NCI-H2029 treated with DMSO at 0.1 percent for 48 hours (cell line): ENCODE data around the gene BLTP3A.
"Not testable (repeated sequence)": the region's sequence is repeated elsewhere in the genome, so short reads cannot be mapped to it uniquely, and the experiment has no call there.

Experiments used
- DNase-seq: peaks from one replicate; lab custom pipeline; 2025; lab: John Stamatoyannopoulos, UW

Gene BLTP3A

DNA sequence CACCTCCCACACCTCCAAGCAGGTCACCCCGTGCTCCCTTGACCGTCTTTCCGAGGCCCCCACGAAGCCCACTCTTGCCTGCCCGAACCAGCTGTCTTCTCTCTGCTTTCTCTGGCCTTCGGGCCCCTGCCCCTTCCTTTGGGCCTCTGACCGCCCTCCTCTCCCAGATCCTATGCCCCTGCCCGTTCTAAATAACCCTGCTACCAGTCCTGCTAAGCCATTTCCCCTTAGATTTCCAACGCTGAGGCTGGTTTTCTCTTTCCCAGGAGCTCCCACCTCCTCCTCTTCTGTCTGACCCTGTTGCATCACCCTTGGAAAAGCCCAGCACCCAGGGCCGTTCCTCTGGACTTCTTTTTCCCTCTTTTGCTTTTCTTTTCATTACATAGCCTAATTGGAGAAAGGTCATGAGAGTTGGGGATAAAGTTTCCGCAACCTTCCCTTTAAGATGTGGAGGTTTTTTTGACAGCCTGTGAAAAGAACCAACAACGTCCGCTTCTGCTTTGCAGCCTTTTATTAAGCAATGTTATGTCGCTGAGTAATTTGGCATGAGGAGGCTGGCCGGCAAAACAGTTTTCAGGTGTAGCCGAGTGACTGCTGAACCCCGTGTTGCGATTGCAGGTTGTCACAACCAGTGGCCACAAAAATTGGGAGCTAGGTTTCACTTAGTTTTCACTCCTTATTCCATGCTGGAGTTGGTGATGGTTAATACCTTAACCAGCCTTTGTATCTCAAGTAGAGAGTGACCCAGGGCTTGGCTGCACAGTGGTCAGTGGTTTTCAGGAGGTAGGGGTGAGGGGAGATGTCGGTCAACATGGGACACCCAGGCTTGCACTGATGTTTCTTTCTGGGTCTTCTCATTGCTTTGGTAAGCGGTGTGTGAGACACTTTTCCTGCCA is 970 bp downstream of the BLTP3A start:
- DNase-seq, result peak; percentile 15

DNA sequence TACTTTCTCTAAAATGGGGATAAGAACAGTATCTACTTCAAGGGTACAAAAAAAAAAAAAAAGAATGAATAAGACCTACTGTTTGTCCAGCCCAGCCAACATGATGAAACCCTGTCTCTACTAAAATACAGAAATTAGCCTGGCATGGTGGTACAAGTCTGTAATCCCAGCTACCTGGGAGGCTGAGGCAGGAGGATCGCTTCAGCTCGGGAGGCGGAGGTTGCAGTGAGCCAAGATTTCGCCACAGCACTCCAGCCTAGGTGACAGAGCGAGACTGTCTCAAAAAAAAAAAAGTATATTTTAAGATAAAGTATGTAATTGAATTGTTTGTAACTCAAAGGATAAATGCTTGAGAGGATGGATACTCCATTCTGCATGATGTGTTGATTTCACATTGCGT is 2.0 kb downstream of the BLTP3A start:
- no peak for DNase-seq

DNA sequence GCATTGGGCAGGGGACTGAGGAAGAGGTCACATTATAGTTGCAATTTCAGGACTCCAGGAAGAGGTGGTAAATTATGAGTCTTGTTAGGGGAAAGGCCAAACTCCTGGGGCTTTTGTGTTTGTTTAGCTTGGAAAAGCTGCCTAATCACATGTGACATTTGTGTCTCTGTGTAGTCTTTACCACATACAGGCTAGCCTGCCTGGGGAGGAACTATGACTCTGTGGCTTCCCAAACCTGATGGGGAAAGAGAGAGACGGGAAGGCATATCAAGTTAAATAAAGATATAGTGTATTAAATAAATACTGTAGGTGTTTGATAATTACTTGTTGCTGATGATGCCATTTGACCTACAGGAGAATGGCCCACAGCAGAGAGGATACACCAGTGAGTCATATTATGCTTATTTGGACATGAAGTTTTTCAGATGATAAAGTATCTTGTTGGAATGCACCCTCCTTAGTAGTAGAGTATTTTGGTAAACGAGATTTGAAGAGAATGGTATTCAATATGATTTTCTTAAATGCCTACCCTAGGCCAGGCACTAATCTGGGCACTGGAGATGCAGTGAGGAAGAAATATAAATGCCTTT is 4.0 kb downstream of the BLTP3A start:
- no peak for DNase-seq

DNA sequence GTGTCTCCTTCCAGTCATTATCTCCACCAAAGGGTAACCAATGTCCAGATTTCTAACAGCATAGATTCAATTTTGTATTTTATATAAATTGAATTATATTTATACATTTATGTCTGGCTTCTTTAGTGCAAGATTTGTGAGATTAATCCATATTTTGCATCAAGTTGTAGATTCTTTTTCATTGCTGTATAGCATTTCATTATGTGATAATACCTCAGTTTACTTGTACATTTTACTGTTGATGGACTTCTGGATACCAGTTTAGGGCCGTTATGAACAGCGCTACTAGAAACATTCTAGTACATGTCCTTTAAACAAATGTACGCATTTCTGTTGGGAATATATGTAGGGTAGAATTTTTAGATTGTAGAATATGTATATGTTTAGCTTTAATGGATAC is 6.2 kb downstream of the BLTP3A start:
- DNase-seq, result no peak

DNA sequence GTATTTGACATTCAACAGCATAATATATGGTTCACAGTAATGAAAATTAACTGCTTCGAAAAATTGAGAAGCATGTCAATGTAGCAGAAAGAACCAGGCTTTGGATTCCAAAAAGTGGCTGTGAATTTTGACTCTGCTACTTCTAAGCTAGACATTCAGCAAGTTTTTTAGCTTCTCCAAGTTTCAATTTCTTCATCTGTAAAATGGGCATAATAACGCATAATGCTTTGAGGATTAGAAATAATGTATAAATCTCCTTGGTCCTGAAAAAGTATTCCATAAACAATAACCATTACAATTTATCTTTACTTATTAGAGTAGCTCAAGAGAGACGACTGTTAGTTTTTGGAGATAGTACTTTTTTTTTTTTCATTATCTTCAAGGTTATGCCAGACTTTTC is 7.7 kb downstream of the BLTP3A start:
- DNase-seq, result no peak

DNA sequence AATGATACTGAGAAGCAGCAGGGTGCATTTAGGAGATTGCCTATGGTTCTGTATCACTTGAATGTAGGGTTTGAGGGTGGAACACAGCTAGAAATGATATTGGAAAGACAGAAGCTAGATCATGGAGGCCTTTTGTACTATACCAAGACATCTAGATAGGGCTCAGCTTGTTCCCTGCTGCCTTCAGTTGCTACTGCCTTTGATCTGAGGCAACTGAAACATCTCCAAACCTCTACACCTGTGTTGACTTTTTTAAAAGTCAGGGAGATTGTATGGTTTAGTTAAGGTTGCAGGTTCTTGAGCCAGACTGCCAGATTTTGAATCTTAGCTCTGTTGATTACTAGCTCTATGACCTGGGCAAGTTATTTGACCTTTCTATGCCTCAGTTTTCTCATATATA is 12.7 kb downstream of the BLTP3A start:
- DNase-seq, result no peak

DNA sequence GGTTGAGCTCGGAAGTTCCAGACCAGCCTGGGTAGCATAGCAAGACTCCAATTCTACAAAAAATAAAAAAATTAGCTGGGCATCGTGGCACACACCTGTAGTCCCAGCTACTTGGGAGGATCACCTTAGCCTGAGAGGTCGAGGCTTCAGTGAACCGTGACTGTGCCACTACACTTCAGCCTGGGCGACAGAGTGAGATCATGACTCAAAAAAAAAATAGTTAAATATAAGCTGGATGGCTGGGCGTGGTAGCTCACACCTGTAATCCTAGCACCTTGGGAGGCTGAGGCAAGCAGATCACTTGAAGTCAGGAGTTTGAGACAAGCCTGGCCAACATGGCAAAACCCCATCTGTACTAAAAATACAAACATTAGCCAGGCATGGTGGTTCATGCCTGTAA is 13.2 kb downstream of the BLTP3A start:
- not testable (repeated sequence) for DNase-seq

DNA sequence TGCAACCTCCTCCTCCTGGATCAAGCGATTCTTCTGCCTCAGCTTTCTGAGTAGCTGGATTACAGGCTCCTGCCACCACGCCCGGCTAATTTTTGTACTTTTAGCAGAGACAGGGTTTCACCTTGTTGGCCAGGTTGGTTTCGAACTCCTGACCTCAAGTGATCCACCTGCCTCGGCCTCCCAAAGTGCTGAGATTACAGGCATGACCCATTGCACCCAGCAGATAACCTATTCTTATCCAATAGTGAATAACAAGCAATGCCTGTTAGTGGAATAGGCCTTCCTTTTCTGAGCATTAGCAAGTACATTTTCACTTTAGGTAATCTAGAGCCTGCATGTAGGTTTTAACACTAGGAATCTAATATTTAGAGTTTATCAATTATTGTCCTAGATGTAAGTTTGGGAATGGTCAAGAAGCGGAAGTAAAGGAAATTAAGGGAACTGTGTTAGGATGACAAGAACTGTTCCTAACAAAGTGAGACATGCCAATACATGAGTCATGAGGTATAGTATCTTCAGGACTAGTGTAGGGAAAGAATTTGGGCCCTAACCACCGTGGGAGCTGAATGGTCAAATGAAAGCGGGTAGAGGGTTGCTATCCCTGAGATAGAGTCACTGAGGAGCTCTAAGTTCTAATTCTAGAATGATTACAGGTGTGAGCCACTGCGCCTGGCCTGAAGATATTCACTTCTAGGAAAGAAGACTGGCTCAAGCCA is 15.0 kb downstream of the BLTP3A start:
- no peak for DNase-seq

DNA sequence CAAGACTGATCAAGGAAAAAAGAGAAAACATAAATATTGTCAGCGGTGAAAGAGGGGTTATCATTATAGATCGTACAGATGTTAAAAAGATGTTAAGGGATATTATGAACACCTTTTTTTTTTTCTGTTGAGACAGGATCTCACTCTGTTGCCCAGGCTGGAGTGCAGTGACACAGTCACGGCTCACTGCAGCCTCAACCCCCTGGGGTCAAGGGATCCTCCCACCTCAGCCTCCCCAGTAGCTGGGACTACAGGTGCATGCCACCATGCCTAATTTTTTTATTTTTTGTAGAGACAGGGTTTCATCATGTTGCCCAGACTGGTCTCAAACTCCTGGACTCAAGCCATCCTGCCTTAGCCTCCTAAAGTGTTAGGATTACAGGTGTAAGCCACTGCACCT is 16.6 kb downstream of the BLTP3A start:
- DNase-seq, result not testable (repeated sequence)

DNA sequence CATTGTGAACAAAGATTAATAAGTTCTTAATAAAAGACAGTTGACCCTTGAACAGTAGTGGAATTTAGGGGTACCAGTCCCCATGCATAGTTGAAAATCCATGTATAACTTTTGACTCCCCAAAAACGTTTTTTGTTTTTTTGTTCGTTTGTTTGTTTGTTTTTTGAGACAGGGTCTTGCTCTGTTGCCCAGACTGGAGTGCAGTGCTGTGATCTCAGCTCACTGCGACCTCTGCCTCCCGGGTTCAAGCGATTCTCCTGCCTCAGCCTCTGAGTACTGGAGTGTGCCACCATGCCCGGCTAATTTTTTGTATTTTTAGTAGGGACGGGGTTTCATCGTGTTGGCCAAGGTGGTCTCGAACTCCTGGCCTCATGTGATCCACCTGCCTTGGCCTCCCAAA is 17.5 kb downstream of the BLTP3A start:
- DNase-seq, result not testable (repeated sequence)

DNA sequence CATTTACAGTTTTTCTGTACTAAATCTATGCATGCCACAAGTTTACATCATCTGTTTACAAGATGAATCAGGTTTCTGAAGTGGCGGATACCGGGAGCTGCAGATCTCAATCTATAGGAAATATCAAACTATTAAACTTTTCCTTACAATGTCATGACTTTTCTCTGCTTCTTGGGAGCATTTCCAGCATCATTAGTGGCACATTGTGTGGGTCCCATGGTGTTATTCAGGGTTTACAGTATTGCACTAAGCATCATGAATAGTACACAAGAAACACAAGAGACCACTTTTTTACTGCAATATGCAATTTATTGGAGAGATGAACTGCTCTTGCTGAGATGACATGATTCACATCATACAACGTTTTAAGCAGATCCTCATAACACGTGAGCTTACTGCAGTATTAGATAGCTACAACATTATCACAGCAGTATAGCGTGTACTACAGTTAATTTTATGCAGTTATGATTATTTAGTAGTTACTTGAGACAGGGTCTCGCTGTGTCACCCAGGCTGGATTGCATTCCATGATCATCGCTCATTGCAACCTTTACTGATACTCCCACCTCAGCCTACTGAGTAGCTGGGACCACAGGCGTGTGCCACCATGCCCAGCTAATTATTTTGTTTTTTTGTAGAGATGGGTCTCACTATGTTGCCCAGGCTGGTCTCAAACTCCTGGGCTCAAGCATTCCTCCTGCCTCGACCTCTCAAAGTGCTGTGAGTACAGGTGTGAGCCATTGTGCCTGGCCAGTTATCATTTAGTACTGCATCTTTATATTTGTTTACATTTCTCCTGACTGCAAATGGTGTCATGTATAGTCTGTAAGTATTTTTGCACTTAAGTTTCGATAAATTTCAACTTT is 18.4 kb downstream of the BLTP3A start:
- DNase-seq, result no peak

DNA sequence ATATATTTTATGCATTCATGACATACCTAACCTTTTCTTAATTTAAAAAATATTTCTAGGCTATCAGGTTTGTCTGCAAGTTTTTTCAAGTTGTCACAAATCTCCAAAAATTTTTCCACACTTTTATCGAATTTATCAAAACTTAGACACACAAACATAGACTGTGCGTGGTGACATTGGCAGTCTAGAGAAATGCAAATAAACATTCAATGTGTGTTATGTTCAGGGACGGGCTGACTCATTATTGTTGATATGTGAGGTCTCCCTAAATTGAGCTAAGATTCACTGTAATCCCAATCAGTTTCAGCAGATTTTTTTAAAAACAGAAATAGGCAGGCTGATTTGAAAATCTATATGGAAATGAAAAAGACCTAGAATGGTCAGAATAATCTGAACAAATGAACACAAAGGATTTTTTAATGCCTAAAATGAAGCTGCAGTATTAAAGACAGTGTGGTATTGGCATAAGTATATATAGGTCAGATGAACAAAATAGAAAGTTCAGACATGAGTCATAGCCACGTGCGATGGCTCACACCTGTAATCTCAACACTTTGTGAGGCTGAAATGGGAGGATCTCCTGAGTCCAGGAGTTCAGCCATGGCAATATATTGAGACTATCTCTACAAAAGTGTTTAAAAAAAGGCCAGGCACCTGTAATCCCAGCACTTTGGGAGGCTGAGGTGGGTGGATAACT is 19.2 kb downstream of the BLTP3A start:
- DNase-seq, result no peak

DNA sequence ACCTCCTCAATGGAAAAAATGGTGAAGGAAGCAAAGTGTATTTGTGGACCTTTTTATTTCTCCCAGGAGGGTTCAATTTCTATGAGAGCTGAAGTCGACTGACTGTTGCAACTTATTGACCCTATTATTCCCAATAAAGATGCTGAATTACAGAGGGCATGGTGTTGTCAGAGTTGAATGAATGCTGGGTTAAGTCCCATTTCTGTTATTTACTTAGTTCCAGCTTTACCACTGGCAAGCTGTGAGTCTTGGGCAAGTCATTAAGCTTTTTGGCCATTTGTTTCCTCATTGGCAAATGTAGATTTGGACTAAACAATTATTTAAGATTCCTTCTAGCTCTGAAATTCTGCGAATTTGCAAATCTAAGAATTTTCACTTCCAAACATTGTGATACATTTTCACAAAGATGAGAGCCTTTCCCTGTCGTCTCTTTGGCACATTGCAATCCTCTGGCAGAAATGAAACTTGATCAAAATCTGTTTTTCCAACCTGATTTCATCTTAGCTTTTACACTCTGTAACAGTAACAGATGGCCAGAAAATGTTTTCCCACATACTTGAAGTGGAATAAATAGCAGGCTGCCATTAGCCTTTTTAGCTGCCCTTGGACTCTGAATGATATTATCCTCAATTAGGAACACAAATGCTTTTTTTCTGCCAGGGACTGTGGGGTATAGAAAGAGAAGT is 21.3 kb downstream of the BLTP3A start:
- DNase-seq, result no peak

DNA sequence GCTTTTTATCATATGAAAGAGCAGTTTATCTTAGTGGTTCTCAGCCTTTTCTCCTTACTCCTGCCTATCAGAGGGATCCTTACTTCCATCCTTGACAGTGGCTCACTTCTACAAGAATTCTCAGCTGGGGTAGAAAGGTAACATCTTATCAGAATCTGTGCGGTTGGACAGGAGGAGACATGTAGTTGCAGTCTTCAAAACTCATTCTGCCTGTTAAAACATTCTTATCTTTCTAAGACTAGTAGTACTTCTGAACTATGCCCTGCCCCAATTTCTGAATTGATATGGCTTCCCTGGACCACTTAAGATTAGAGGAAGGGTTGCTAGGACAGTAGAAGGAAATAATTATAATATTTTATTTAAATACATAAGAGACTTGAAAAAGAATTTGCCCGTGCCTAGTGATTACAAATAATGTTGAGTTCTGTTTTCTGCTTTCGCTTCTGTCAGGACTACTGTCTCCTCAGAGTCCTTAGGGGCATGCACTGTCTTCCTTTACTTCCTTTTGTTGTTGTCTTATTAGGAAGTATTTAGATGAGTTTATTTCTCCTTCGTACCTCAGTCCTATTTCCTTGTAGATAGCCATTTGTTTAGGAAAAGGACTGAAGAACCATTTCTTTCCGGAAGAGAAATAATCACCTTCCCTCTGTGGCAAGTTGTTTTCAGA is 24.9 kb downstream of the BLTP3A start:
- no peak for DNase-seq

DNA sequence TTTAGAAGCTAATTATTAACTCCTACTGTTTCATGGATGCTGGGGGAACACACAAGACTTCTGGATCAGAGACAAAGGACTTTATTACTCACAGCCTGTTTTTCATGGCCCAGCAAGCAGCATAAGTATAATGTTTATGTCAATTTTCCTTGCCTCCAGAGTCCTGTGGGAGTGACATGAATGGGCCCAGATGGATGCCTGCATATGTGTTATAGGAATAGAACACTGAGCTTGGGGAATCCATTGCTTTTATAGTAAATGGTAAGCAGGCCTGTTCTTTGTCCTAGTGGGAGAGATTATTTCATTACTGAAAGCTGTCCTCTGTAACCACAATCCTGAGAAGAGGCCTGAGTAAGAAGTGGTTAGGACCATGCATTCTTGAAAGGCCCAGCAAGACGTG is 25.6 kb downstream of the BLTP3A start:
- no peak for DNase-seq

DNA sequence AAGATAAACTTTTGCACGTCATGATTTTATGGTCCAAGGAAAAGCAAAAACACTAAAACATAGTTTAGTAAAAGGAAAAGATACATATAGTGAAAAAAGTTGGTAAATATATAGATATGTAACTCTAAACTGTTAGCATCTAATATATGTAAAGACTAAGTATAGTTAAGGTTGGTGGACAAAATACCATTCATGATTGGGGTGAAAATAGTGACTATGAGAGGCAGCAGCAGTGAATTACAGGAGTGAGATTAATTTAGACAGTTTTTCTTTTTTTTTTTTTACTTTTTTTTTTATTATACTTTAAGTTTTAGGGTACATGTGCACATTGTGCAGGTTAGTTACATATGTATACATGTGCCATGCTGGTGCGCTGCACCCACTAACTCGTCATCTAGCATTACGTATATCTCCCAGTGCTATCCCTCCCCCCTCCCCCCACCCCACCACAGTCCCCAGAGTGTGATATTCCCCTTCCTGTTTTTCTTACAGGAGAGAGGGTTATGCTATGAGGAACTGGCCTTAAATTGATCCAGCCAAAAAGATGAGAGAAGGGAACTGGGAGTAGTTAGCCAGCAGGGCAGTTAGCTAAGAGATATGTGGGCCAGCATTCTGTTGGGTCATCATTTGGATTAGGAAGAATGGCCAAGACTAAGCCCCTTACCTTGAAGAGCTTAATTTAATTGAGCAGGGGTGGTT is 27.1 kb downstream of the BLTP3A start:
- DNase-seq, result not testable (repeated sequence)

DNA sequence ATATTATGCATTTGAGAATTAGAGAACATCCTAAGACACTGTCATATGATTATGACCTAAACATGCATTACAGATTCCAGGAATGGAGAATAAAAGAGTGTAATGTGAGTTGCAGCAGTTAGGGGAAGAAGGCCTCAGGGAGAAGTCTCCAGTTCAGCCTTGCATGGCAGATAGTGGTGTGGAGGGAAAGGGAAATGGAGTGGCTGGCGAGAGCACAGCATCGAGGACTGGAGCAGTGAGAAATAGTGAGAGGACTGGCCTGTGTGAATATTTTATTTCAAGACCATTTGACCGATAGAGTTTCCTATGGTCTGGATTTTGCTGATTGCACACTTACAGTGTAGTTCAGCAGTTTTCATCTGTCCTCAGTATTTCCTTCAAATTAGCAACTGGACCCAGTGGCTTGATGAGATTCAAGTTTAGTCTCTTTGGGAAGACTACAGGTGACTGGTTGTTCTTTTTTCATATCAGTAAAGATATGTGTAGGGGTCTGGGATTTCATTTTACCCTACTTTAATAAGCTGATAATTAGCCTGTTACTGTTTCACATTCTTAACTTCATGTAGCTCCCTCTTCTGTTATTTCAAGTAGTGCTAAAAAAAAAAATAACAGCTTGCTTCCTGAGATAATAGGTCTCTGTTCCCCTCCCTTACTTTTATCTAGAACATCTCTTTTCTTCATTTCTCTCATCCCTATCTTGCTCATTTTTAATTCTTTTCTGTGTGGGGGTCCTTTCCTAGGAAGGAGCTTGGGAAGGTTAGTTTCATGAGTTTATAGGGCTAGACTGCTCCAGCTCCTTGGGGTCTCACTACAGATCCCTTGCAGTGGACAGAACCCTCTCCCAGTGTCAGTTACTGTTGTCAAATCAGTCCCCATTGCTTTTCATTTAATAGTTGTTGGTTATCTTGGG is 27.9 kb downstream of the BLTP3A start:
- no peak for DNase-seq

DNA sequence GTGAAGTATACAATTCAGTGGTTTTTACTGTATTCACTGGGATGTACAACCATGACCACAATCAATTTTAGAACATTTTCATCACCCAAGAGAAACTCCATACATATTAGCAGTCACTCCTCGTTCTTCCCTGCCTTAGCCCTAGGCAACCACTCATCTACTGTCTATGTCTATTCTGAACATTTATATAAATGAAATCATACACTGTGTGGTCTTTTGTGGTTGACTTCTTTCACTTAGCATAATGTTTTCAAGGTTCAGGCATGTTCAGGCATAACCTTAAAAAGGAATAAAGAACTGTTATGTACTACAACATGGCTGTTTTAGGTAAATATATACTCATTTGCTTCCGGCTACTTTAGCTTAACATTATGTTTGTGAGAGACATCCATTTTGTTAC is 37.3 kb downstream of the BLTP3A start:
- no peak for DNase-seq

DNA sequence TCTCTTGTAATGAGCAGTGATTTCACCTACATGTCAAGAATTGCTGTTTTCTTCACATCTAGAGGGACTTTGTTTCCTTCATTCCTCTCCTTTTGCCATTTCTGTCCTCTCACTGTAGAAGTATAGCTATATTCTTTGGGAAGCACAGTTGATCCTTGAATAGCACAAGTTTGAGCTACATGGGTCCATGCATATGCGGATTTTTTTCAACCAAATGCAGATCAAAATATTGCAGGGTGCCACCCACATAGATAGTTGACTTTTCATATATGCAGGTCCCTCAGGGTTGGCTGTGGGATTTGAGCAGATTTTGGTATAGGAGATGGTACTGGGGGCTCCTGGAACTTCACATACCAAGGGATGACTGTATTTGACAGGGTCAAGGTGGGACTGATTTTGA is 41.1 kb downstream of the BLTP3A start:
- DNase-seq, result no peak
